ENCODE data around the gene ZC3H4. TPM values are rescaled to one million over a fixed set of nuclear protein-coding genes. Genes with fewer than 3 reads are reported as not detected.

Gene ZC3H4
- total RNA-seq, 1 experiment from 2014 or later = 42.7 TPM

DNA sequence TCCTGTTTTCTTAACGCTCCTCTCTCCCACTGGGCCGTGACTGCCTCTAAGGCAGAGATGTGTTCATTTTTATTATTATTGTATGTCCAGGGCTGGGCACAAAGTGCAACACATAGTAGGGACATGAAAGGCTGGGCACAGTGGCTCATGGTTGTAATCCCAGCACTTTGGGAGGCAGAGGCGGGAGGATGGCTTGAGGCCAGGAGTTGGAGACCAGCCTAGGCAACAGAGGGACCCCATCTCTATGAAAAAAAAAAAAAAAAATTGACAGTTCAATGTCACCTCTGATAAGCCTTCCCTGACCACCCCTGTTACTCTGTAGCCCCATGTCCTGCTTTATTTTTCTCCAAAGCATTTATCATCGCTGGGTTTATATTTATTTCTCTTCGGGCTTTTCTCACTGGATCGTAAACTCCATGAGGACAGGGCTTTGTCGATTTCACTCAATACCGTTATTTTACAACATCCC, 16.6 kb upstream of the ZC3H4 start:
- peaks cover 22% of the 10 kb centered on the region for H3K4me1 ChIP-seq (ENCODE audit: control insufficient read depth, insufficient read depth, low read length)
- no peaks in the 10 kb centered on the region for H3K9me3 ChIP-seq (ENCODE audit: control insufficient read depth, insufficient read depth, low read depth, low read length)
- no TSS peak for BruUV-seq (replicated peaks)
- H3K4me3 ChIP-seq (ENCODE audit: low read depth in 2 of 2, low read length in 2 of 2) = peak overlapping the region; percentile 76 to 93
- DNase-seq (ENCODE audit: low read depth, low spot score) (no peak), ATAC-seq (no peak)
- H3K36me3 ChIP-seq (ENCODE audit: control insufficient read depth, insufficient read depth, low read length) = peaks cover 2% of the 10 kb centered on the region; the same call in 1 of the 2 replicates
- POLR2A ChIA-PET = no interaction called here
- intact Hi-C loops (cut with micrococcal nuclease; ENCODE audit: unreplicated experiment) (no loop called here), in situ Hi-C loops (cut with HindIII; ENCODE audit: low pct_unique_long_range_greater_than_20kb, low sequenced_read_pairs) (no loop called here)
- no peaks in the 10 kb centered on the region for H3K27me3 ChIP-seq (ENCODE audit: control insufficient read depth, insufficient read depth, low read length)
- H3K27ac ChIP-seq (ENCODE audit: low read length) = peak overlapping the region; percentile 90
- CTCF ChIA-PET = no interaction called here
- TF ChIP-seq, protein P1, sequence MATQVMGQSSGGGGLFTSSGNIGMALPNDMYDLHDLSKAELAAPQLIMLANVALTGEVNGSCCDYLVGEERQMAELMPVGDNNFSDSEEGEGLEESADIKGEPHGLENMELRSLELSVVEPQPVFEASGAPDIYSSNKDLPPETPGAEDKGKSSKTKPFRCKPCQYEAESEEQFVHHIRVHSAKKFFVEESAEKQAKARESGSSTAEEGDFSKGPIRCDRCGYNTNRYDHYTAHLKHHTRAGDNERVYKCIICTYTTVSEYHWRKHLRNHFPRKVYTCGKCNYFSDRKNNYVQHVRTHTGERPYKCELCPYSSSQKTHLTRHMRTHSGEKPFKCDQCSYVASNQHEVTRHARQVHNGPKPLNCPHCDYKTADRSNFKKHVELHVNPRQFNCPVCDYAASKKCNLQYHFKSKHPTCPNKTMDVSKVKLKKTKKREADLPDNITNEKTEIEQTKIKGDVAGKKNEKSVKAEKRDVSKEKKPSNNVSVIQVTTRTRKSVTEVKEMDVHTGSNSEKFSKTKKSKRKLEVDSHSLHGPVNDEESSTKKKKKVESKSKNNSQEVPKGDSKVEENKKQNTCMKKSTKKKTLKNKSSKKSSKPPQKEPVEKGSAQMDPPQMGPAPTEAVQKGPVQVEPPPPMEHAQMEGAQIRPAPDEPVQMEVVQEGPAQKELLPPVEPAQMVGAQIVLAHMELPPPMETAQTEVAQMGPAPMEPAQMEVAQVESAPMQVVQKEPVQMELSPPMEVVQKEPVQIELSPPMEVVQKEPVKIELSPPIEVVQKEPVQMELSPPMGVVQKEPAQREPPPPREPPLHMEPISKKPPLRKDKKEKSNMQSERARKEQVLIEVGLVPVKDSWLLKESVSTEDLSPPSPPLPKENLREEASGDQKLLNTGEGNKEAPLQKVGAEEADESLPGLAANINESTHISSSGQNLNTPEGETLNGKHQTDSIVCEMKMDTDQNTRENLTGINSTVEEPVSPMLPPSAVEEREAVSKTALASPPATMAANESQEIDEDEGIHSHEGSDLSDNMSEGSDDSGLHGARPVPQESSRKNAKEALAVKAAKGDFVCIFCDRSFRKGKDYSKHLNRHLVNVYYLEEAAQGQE (IDR thresholded peaks at IDR 0.05; ENCODE audit: insufficient read depth in 1 of 2, low read depth in 2 of 2, low read length in 1 of 2) = no peak
- TF ChIP-seq TCF7L2 (IDR thresholded peaks at IDR 0.05; ENCODE audit: low read depth, low read length) (no peak), POLR2AphosphoS5 (IDR thresholded peaks at IDR 0.05; ENCODE audit: low read depth, low read length) (no peak), SIN3A (IDR thresholded peaks at IDR 0.05; ENCODE audit: borderline replicate concordance, insufficient read depth, low read depth, low read length) (no peak)
- TF ChIP-seq, protein P2, sequence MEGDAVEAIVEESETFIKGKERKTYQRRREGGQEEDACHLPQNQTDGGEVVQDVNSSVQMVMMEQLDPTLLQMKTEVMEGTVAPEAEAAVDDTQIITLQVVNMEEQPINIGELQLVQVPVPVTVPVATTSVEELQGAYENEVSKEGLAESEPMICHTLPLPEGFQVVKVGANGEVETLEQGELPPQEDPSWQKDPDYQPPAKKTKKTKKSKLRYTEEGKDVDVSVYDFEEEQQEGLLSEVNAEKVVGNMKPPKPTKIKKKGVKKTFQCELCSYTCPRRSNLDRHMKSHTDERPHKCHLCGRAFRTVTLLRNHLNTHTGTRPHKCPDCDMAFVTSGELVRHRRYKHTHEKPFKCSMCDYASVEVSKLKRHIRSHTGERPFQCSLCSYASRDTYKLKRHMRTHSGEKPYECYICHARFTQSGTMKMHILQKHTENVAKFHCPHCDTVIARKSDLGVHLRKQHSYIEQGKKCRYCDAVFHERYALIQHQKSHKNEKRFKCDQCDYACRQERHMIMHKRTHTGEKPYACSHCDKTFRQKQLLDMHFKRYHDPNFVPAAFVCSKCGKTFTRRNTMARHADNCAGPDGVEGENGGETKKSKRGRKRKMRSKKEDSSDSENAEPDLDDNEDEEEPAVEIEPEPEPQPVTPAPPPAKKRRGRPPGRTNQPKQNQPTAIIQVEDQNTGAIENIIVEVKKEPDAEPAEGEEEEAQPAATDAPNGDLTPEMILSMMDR (IDR thresholded peaks at IDR 0.05) = no peak

DNA sequence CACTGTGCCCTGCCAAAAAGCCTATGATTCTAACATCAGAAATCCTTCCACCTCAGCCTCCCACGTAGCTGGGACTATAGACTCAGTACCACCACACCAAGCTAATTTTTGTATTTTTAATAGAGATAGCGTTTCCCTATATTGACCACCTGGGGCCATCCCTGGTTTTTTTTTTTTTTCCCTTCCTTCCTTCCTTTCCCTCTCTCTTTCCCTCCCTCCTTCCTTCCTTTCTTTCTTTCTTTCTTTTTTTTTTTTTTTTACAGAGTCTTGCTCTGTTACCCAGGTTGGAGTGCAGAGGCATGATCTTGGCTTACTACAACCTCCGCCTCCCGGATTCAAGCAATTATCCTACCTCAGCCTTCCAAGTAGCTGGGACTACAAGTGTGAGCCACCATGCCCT, 16.0 kb upstream of the ZC3H4 start:
- BruUV-seq (replicated peaks) = no TSS peak
- CTCF ChIA-PET = no interaction called here
- no peaks in the 10 kb centered on the region for H3K9me3 ChIP-seq (ENCODE audit: control insufficient read depth, insufficient read depth, low read depth, low read length)
- intact Hi-C loops (cut with micrococcal nuclease; ENCODE audit: unreplicated experiment) = no loop called here
- TF ChIP-seq, protein P2 (IDR thresholded peaks at IDR 0.05) = no peak
- TF ChIP-seq, protein P1 (IDR thresholded peaks at IDR 0.05; ENCODE audit: insufficient read depth in 1 of 2, low read depth in 2 of 2, low read length in 1 of 2) = no peak
- TF ChIP-seq SIN3A (IDR thresholded peaks at IDR 0.05; ENCODE audit: borderline replicate concordance, insufficient read depth, low read depth, low read length) = no peak
- TF ChIP-seq POLR2AphosphoS5 (IDR thresholded peaks at IDR 0.05; ENCODE audit: low read depth, low read length) = no peak
- TF ChIP-seq TCF7L2 (IDR thresholded peaks at IDR 0.05; ENCODE audit: low read depth, low read length) = no peak
- H3K4me1 ChIP-seq (ENCODE audit: control insufficient read depth, insufficient read depth, low read length) = peaks cover 20% of the 10 kb centered on the region
- H3K4me3 ChIP-seq (ENCODE audit: low read depth in 2 of 2, low read length in 2 of 2) = no peak overlapping the region
- POLR2A ChIA-PET = no interaction called here
- ATAC-seq (no peak), DNase-seq (ENCODE audit: low read depth, low spot score) (no peak)
- in situ Hi-C loops (cut with HindIII; ENCODE audit: low pct_unique_long_range_greater_than_20kb, low sequenced_read_pairs) = no loop called here
- peak overlapping the region; percentile 90 for H3K27ac ChIP-seq (ENCODE audit: low read length)
- H3K27me3 ChIP-seq (ENCODE audit: control insufficient read depth, insufficient read depth, low read length) = no peaks in the 10 kb centered on the region
- peaks cover 2% of the 10 kb centered on the region; the same call in 1 of the 2 replicates for H3K36me3 ChIP-seq (ENCODE audit: control insufficient read depth, insufficient read depth, low read length)
